HG03575 (cell line): ENCODE measurements around the gene GSKIP.

Source experiments
- ATAC-seq: cut with Tn5 transposase; IDR thresholded peaks from one replicate; pipeline ENCODE4 v1.9.1; 2021; ENCODE audit not compliant: unreplicated experiment, insufficient number of reproducible peaks, low FRiP score; ENCODE audit errors: extremely low read depth

GSKIP gene

DNA sequence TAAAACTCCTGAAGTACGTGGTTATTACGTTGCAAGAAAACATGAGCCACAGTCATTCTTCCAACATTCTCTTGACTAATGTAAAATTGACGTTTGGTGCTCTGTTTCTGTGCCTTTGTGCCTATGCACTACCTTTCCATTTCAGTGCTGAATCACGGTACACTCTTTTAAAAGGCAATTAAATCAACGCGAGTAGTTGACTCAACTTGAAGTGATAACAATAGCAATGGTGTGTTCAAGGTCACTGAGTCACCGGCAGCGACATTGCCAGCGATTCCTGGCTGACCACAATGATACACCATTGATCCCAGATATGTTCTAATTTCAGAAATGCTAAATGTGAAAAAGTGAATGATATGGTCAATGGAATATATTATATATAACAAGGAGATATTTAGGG, 46.4 kb downstream of the GSKIP start:
- ATAC-seq, result no peak

DNA sequence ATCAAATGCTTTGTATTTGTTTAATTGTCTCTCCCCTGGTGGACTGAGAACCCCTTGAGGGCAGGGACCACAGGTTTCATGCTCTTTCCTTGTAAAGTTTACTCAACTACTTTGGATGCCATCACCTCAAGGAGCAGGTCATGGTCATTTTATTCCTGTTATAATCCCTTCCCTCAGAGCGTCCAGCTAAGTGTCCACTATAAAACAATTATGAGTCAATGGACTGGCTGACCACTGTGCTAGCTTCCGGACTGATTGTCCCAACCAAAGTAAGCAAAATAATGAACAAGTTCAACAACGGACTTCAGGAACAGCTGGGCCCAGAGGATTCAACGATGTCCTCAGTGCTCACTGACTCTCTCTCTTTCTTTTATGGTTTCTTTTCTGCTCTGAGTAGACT, 46.8 kb downstream of the GSKIP start:
- no peak for ATAC-seq

DNA sequence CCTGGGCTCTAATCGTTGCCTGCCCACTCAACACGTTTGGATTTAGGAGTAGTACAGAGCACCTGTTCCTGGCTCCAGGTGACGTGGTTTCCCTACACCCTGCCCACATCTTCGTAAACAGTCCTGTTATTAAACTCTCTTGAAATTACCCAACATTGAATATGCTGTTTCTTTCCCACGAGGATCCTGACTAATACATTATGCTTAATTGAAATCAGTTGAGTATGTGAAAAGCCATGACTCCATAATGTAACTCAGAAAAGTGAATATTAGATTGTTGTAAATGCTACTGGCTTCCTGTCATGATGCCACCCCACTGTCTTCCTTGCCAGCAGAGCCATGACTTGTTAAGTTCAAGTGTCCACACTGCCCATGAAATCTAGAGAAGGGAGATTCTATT, 50.2 kb downstream of the GSKIP start:
- ATAC-seq, result no peak

DNA sequence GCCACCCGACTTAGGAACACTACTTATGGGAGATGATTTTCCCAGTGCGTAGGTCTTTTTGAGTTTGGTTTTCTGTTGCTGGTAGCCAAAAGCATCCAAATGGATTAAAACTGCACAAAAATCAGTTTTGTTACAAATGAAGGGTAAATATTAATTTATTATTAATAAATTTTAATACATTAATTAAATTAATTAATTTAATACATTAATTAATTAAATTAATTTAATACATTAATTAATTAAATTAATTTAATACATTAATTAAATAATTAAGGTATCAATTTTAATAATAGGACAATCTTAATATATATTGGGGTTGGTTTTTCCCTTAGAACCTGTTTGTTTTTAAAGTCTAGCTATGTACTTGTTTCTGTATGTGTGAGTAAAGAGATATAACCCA, 52.2 kb downstream of the GSKIP start:
- ATAC-seq, result no peak

DNA sequence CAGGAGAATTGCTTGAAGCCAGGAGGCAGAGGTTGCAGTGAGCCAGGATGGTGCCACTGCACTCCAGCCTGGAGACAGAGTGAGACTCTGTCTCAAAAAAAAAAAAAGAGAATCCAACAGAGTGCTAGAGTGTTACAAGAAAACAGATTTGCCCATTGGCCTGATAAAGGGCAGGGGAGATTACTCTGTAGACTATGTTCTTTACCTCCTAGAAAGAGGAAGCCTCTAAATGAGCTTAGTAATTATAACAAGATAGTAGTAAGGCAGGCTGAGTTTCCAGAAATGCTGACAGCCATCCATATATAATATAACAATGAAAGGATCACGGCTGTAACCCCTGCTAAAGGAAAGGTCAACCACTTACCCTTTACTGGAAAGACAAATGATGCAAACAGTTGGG, 53.0 kb downstream of the GSKIP start:
- no peak for ATAC-seq

DNA sequence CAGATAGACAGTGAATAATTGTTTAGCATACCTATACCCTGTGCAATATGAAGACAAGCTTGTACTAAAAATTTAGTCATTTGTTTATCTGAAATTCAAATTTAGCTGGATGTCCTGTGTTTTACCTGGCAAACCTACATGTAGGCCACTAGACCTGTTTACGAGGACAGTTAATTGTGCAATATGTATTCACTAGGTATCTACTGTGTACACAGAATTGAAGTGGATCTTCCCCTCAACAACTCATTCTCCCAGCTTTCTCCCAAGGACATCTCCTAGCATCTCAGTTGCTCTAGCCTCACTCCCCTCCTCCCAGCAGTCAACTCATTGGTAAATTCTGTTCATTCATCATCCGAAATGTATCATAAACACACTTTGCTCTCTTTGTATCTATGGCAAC, 53.9 kb downstream of the GSKIP start:
- ATAC-seq, result no peak

DNA sequence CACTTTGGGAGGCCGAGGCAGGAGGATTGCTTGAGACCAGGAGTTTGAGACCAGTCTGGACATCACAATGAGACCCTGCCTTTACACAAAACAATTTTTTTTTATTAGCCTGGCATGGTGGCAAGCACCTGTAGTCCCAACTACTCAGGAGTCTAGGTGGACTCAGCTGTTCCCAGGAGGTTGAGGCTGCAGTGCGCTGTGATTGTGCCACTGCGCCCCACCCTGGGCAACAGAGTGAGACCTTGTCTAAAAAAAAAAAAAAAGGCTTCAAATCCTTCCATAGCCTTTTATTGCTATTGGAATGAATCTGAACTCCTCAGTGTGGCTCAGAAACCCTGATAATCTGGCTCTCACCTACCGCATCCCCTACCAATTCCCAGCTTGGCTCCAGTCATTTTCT, 54.7 kb downstream of the GSKIP start:
- no peak for ATAC-seq

DNA sequence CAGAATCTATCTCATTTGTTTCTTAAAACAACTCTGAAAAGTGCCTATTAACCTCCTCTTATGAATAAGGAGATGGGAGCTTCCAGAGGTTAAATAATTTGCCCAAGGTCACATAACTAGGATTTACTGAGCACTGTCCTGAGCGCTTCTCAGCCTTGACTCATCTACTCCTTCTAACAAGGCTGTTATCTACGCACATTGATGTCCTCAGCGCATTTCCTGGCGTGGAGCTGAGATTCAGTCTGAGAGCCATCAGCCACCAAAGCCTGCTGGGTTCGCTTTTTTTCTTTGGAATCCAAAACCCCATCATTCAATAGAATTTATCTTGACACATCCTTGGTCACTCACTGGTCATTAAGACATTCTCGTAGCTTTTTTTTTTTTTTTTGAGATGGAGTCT, 57.9 kb downstream of the GSKIP start:
- no peak for ATAC-seq

DNA sequence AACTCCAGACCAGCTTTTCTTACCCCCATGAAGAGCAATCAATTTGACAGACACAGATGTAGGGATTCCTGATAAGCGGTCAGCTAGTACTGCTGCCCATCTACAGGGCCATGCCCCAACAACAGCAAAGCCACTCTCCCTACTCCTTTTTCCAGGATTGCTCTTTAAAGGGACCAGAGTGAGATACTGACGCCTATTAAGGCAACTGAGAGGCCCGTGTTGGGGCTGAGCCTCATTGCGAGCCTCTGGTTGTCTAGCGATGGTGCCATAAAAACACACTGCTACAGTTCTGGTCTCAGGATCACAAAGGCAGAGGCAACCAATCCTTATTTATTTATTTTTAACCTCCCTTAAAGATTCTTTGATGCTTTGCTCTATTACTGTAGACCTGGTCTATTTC, 59.7 kb downstream of the GSKIP start:
- no peak for ATAC-seq

DNA sequence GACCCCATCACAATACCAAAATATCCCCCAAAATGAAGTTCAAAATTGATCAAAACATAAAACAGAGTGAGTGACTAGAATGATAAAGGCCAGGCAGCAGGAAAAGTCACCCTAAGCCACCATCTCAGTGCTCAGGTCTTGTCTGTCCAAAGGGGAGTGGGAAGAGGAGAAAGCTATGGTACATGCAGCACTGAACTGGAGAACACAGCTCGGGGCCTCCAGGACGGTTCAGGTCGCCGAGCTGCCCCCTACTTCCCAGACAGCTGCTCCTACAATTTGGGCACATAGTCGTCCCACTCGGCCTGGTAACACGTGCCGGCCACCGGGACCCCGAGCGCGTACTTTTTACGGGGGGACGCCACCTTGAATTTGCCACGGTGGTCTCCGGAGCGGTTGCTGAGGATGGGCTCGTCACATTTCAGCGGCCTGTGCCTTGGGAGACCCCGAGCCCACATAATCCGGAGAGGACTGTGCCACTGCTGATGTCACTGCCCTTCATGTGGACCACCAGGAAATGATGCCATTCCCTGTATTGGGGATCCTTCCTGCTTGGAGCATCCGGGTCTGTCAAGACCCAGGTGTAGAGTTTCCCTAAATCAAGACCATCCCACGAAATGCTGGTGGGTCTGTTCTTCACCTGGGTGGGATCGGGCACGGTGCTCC, 60.3 kb downstream of the GSKIP start:
- ATAC-seq, result no peak

DNA sequence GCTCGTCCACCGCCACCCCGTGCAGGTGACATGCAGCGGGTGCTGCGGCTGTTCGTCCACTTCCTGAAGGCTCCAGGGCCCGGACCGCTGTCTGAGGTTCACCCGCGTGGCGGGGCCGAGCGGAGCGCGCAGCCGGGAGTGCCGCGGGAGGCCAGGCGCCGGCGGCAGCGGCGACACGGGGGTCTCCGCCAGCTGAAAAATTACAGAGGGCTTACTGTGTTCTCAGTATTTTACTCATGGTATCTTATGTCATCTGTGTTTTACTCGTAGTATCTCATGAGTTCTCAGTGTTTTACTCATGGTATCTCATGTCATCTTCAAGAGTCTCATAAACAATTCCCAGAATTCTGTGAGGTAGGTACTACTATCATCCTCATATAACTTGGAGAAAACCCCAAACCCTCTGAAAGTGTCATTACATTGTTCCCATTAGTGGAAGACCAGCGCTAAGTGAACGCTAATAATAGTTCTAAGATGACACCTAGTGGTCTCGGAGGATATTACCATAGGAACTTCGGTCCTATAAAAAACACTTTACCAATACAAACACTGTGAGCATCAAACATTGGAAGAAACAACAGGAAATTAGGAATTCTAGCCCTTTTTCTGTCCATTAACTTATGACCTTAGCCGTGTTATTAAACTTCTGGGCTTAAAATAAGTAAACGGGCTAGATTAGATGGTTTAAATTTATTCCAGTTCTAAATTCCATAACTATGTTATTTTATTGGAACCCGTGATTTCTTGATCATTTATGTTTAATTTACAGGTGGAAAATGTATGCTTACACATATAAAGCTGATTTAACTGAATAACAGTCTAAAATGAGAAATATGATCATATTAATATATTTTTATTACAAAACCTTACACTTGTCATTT, 61.0 kb downstream of the GSKIP start:
- peak; percentile 52 for ATAC-seq

DNA sequence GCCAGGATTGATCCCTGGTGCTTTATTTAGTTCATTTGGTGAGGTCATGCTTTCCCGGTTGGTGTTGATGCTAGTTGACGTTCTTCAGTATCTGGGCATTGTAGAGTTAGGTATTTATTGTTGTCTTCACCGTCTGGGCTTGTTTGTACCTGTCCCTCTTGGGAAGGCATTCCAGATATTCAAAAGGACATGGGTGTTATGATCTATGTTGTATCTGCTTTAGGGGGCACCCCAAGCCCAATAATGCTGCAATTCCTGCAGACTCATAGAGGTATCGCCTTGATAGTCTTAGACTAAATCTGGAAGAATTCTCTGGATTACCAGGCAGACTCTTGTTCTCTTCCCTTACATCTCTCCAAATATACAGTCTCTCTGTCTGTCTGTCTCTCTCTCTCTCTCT, 70.7 kb downstream of the GSKIP start:
- no peak for ATAC-seq
